NCI-H2196 (cell line): Measurements from ENCODE around the gene CHMP6.

ENCODE experiments used
- DNase-seq: peaks from one replicate; lab custom pipeline; 2025; ENCODE audit not compliant: unreplicated experiment; lab: John Stamatoyannopoulos, UW

Gene CHMP6

GRCh38 chr17:81042606-81043005 is 51.0 kb downstream of the CHMP6 start:
- no peak for DNase-seq

GRCh38 chr17:81043319-81043724 is 51.7 kb downstream of the CHMP6 start:
- DNase-seq = no peak

- no peak for DNase-seq
Observed at GRCh38 chr17:81043725-81044427, 52.2 kb downstream of the CHMP6 start.

- no peak for DNase-seq
Observed at GRCh38 chr17:81044428-81044763, 52.8 kb downstream of the CHMP6 start.

GRCh38 chr17:81044764-81045589 is 53.3 kb downstream of the CHMP6 start:
- peak; percentile 79 for DNase-seq

GRCh38 chr17:81045590-81046095 is 54.0 kb downstream of the CHMP6 start:
- no peak for DNase-seq

GRCh38 chr17:81046132-81046769 is 54.6 kb downstream of the CHMP6 start:
- no peak for DNase-seq

- no peak for DNase-seq
Observed at GRCh38 chr17:81046770-81047359, 55.2 kb downstream of the CHMP6 start.

- DNase-seq = no peak
Observed at GRCh38 chr17:81048827-81049371, 57.3 kb downstream of the CHMP6 start.

- no peak for DNase-seq
Observed at GRCh38 chr17:81049372-81049911, 57.8 kb downstream of the CHMP6 start.
